Fibroblast of pulmonary artery (primary cell): ENCODE results near the gene SELENOI.
A peak's percentile ranks its signal among the peaks of the same experiment; 100 is the strongest.

Experiments used
- DNase-seq: peaks from one replicate; pipeline ENCODE4 v3.0.0-alpha.2; 2010; ENCODE audit warnings: low read depth
- H3K4me3 ChIP-seq: replicated peaks from 2 replicates; pipeline ENCODE4 v1.5.1; 2011; ENCODE audit warnings: low read depth, mild to moderate bottlenecking, control low read depth, low read length, moderate library complexity
- CTCF ChIP-seq: IDR thresholded peaks from 2 replicates; pipeline ENCODE4 v1.5.1; 2011; ENCODE audit warnings: mild to moderate bottlenecking, control low read depth, low read length, inconsistent platforms; ENCODE audit errors: missing control alignments

Gene SELENOI

GRCh38 chr2:26410764-26411243, 64.9 kb downstream of the SELENOI start:
- no peak for TF ChIP-seq CTCF
- no peak for DNase-seq
- no peak overlapping the region for H3K4me3 ChIP-seq

- no peak overlapping the region for H3K4me3 ChIP-seq
- TF ChIP-seq CTCF, result no peak
- DNase-seq, result no peak
Observed at GRCh38 chr2:26411419-26411818, 65.5 kb downstream of the SELENOI start.

DNA sequence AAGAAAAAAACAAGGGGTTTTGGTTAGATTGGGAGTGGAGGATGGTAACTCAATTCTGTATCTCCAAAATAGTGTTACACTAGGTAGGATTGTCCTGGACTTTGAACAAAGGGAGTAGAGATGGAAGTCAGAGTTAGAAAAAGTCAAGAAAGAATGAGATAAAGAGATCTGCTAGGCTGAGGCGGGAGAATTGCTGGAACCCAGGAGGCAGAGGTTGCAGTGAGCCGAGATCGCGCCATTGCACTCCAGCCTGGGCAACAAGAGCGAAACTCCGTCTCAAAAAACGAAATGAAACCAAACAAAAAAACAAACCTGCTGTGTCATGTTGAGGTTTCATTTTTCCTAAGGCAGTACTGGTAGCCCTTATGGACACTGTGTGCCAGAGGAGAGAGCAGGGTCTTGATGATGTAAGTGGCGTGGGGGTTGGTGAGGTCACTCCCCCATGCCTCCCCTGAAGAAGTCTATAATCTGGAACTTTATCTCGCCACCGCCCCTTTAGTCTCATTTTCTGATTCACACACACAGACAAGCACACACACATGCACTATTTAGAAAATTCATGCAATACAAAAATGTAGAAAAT, 66.2 kb downstream of the SELENOI start:
- peak; percentile 32 for DNase-seq
- TF ChIP-seq CTCF, result no peak
- H3K4me3 ChIP-seq, result no peak overlapping the region

GRCh38 chr2:26414311-26414710, 68.4 kb downstream of the SELENOI start:
- no peak for TF ChIP-seq CTCF
- no peak overlapping the region for H3K4me3 ChIP-seq
- no peak for DNase-seq

GRCh38 chr2:26421961-26422360, 76.0 kb downstream of the SELENOI start:
- no peak for TF ChIP-seq CTCF
- no peak for DNase-seq
- no peak overlapping the region for H3K4me3 ChIP-seq

DNA sequence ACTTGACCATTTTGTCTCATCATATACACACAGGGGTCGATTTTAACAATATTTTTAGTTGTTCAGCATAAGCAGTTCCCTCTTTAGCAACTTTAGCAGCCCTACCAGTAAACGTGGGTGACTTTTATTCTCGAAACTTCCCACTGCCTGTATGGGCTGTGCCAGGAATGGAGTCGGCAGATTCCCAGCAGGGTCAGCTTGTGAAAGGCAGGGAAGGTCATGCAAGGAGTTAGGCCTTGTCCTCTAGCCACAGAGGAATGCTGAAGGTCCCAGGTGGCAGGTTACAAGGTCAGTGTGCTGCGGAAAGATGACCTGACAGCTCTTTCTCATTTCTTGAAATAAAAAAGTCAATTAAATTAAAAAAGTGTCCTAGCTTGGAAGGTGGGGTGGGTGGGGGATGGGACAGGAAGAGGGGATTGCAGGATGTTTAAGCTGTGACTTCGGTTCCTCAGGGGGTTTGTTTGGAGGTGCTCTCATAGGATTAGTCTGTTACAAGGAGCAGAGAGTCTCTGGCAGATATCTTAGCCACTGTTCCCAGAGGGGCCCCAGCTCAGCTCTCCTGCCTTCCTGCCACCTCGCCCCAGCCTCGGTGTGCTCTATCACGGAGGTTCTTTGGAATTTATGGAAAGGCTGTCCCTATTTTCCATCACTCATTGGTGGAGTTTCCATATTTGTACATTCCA, 77.1 kb downstream of the SELENOI start:
- H3K4me3 ChIP-seq, result no peak overlapping the region
- no peak for TF ChIP-seq CTCF
- DNase-seq, result no peak

- H3K4me3 ChIP-seq, result no peak overlapping the region
- no peak for TF ChIP-seq CTCF
- DNase-seq, result no peak
Observed at GRCh38 chr2:26423750-26424149, 77.8 kb downstream of the SELENOI start.
